Measurements from ENCODE around the gene XPNPEP1. TPM values are rescaled to one million over a fixed set of nuclear protein-coding genes. Genes with fewer than 3 reads are reported as not detected.

The XPNPEP1 gene
- total RNA-seq, 3 donors from 2014 or later (not counting 1 experiment from before 2014, with no cell fraction given) = 102 to 118 (median 106) TPM

DNA sequence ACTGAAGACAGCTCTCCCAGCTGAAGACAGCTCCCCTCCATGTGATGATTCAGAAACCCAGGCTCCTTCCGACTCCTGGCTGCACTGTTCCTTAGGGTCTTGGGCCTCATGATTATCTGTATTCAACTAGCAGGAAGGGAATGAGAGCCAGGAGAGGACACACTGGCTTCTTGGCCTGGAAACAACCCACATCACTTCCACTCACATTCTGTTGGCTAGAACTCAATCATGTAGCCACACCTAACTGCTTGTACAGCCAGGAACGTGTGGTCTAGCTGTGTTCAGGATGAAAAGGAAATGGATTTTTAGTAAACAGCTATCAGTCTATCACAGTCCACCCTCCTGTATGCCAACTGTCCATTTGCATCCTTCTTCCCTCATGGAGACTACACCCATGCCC, 30.5 kb upstream of the XPNPEP1 start:
- 100% methylated on average over 1 of the region's 2 CpGs for WGBS (ENCODE audit: insufficient coverage)
- no peaks in the 10 kb centered on the region for H3K36me3 Mint-ChIP-seq
- DNase-seq = no peak
- Histone ChIP-seq H3K4me3 (ENCODE audit: low read length) (no peak overlapping the region), H3K36me3 (ENCODE audit: control insufficient read depth, insufficient read depth, low read length) (no peaks in the 10 kb centered on the region), H3K4me1 (ENCODE audit: control insufficient read depth, insufficient read depth, low read length) (no peaks in the 10 kb centered on the region), H3K27ac (ENCODE audit: low read length) (no peak overlapping the region), H3K27me3 (ENCODE audit: control insufficient read depth, insufficient read depth, low read length) (no peaks in the 10 kb centered on the region), H3K9me3 (ENCODE audit: control insufficient read depth, insufficient read depth, low read length) (no peaks in the 10 kb centered on the region)
- intact Hi-C loops (cut with micrococcal nuclease) = no loop called here
- TF ChIP-seq, protein P1, sequence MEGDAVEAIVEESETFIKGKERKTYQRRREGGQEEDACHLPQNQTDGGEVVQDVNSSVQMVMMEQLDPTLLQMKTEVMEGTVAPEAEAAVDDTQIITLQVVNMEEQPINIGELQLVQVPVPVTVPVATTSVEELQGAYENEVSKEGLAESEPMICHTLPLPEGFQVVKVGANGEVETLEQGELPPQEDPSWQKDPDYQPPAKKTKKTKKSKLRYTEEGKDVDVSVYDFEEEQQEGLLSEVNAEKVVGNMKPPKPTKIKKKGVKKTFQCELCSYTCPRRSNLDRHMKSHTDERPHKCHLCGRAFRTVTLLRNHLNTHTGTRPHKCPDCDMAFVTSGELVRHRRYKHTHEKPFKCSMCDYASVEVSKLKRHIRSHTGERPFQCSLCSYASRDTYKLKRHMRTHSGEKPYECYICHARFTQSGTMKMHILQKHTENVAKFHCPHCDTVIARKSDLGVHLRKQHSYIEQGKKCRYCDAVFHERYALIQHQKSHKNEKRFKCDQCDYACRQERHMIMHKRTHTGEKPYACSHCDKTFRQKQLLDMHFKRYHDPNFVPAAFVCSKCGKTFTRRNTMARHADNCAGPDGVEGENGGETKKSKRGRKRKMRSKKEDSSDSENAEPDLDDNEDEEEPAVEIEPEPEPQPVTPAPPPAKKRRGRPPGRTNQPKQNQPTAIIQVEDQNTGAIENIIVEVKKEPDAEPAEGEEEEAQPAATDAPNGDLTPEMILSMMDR (IDR thresholded peaks at IDR 0.05) = no peak
- H3K9me3 Mint-ChIP-seq = no peaks in the 10 kb centered on the region
- no peak for ATAC-seq
- peaks cover 5 to 6% of the 10 kb centered on the region in 2 donors for H3K4me1 Mint-ChIP-seq
- H3K4me3 Mint-ChIP-seq = no peak overlapping the region
- peaks cover 0 to 6% of the 10 kb centered on the region in 2 donors for H3K27me3 Mint-ChIP-seq (ENCODE audit: low read depth in 2 of 2)
- H3K27ac Mint-ChIP-seq = no peak overlapping the region

GRCh38 chr10:109952526-109952925, 29.2 kb upstream of the XPNPEP1 start:
- Mint-ChIP-seq H3K27me3 (ENCODE audit: low read depth in 2 of 2) (peaks cover 0 to 6% of the 10 kb centered on the region in 2 donors), H3K4me1 (peaks cover 5 to 6% of the 10 kb centered on the region in 2 donors), H3K36me3 (no peaks in the 10 kb centered on the region), H3K4me3 (no peak overlapping the region), H3K27ac (no peak overlapping the region), H3K9me3 (no peaks in the 10 kb centered on the region)
- ATAC-seq = no peak
- Histone ChIP-seq H3K27me3 (ENCODE audit: control insufficient read depth, insufficient read depth, low read length) (no peaks in the 10 kb centered on the region), H3K27ac (ENCODE audit: low read length) (no peak overlapping the region), H3K4me1 (ENCODE audit: control insufficient read depth, insufficient read depth, low read length) (no peaks in the 10 kb centered on the region), H3K4me3 (ENCODE audit: low read length) (no peak overlapping the region), H3K9me3 (ENCODE audit: control insufficient read depth, insufficient read depth, low read length) (no peaks in the 10 kb centered on the region), H3K36me3 (ENCODE audit: control insufficient read depth, insufficient read depth, low read length) (no peaks in the 10 kb centered on the region)
- DNase-seq = no peak
- TF ChIP-seq, protein P1 (IDR thresholded peaks at IDR 0.05) = no peak
- intact Hi-C loops (cut with micrococcal nuclease) = no loop called here

DNA sequence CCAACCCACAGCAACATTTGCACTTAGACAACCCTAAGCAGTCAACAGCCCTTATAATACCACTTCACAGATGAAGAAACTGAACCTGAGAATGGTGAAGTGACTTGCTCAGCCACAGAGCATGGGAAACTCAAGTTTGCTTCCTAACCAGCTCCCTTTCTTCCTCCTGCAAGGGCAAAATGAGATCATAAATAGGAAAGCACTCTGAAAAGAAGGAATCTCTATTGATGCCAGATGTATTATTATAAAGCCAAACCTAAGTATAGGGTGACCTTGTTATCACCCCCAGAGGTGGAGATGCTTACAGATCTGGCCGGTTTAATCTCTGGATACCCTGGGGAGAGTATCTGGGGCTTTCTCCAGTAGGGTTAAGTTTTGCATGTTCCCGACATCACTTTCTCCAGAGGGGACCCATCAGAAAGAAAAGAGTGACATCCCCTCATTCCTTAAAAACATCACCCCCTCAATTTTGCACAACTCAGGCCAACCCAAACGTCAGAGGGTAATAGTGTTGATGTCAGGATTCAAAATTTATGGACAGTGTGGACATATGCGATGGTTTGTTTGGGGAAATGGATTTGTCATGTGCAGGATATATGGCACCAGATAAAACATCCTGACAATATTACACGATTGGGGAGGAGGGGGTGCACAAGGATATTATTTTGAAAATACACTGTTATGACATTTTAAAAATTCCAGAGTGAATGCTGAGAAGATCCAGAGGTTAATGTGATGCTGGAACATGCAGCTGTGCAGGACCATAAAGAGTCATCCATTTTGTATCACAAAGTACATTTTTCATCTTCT, 24.0 kb upstream of the XPNPEP1 start:
- H3K27me3 ChIP-seq (ENCODE audit: control insufficient read depth, insufficient read depth, low read length) = no peaks in the 10 kb centered on the region
- WGBS (ENCODE audit: insufficient coverage) = 83% methylated on average over 4 of the region's 5 CpGs
- intact Hi-C loops (cut with micrococcal nuclease) = loop anchor here (5.0 kb wide), 1 partner anchor 35 kb away; no protein-coding TSS in a partner anchor
- DNase-seq (no peak), ATAC-seq (no peak)
- no peak overlapping the region for H3K4me3 ChIP-seq (ENCODE audit: low read length)
- no peak overlapping the region for H3K27ac Mint-ChIP-seq
- H3K36me3 ChIP-seq (ENCODE audit: control insufficient read depth, insufficient read depth, low read length) = no peaks in the 10 kb centered on the region
- TF ChIP-seq, protein P1 (IDR thresholded peaks at IDR 0.05) = no peak
- H3K9me3 ChIP-seq (ENCODE audit: control insufficient read depth, insufficient read depth, low read length) = no peaks in the 10 kb centered on the region
- no peak overlapping the region for H3K4me3 Mint-ChIP-seq
- no peaks in the 10 kb centered on the region for H3K27me3 Mint-ChIP-seq (ENCODE audit: low read depth in 2 of 2)
- peaks cover 10% of the 10 kb centered on the region for H3K4me1 ChIP-seq (ENCODE audit: control insufficient read depth, insufficient read depth, low read length)
- H3K36me3 Mint-ChIP-seq = no peaks in the 10 kb centered on the region
- H3K4me1 Mint-ChIP-seq = peaks cover 29 to 32% of the 10 kb centered on the region in 2 donors
- H3K9me3 Mint-ChIP-seq = no peaks in the 10 kb centered on the region
- H3K27ac ChIP-seq (ENCODE audit: low read length) = no peak overlapping the region

Data from natural killer cell (primary cell).